Measurements from ENCODE around the gene LCAT.
A peak's percentile ranks its signal among the peaks of the same experiment; 100 is the strongest.

Gene LCAT

GRCh38 chr16:67964477-67965131 is 20.7 kb upstream of the LCAT start:
- ATAC-seq (replicated peaks) (no peak), DNase-seq (no peak)
- H3K9me3 Mint-ChIP-seq: no peaks in the 10 kb centered on the region
- no peak overlapping the region for H3K4me3 Mint-ChIP-seq
- H3K27me3 Mint-ChIP-seq: no peaks in the 10 kb centered on the region
- H3K4me1 Mint-ChIP-seq: peaks cover 30 to 50% of the 10 kb centered on the region in 2 donors
- peaks cover 30 to 47% of the 10 kb centered on the region in 2 donors for H3K36me3 Mint-ChIP-seq
- H3K27ac Mint-ChIP-seq: no peak overlapping the region

- Mint-ChIP-seq H3K4me1 (peaks cover 27 to 43% of the 10 kb centered on the region in 2 donors), H3K27me3 (no peaks in the 10 kb centered on the region), H3K27ac (no peak overlapping the region), H3K36me3 (peaks cover 33 to 47% of the 10 kb centered on the region in 2 donors), H3K4me3 (no peak overlapping the region), H3K9me3 (no peaks in the 10 kb centered on the region)
- ATAC-seq (replicated peaks) (no peak), DNase-seq (no peak)
Measured at GRCh38 chr16:67963662-67964321, 19.9 kb upstream of the LCAT start.

DNA sequence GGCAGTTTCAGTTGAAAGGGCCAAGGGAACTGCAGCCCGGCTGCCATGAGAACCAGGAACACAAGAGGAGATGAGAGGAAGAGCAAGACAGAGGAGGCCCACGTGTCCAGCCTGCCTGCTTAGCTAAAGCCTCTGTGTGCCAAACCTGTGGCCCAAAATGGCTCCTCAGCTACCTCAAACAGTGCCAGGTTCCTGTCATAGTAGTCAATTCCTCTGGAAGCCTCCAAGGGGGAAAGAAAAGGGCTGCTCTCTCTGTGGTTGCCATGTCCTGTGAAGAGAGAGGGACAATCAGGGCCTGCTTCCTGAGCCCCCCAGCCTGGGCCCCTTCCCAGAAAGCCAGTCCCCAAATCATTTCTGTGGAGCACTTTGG is 19.4 kb upstream of the LCAT start:
- ATAC-seq (replicated peaks) (no peak), DNase-seq (no peak)
- Mint-ChIP-seq H3K4me1 (peaks cover 27 to 43% of the 10 kb centered on the region in 2 donors), H3K36me3 (peaks cover 38 to 51% of the 10 kb centered on the region in 2 donors), H3K27me3 (no peaks in the 10 kb centered on the region), H3K4me3 (no peak overlapping the region), H3K9me3 (no peaks in the 10 kb centered on the region), H3K27ac (no peak overlapping the region)

DNA sequence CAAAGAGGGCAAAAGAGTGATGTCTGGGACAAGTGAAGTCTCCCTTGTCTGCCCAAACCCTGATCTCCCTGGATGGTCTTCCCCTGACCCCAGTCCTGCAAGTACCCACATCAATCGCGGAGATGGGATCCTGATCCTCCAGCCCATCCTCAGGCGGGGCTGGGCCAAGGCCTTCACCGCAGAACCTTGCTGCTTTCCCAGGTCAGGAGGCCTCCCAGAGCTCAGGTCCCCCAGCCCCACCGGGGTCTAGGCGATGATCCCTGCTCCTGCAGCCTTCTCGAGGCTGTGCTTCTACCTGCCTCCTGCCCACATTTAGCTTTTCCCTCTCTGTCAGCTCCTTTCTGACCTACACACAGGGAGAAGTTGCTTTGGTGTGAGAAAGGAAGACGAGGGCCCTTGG is 18.2 kb upstream of the LCAT start:
- Mint-ChIP-seq H3K27ac (no peak overlapping the region), H3K4me1 (peaks cover 22 to 34% of the 10 kb centered on the region in 2 donors), H3K36me3 (peaks cover 44 to 58% of the 10 kb centered on the region in 2 donors), H3K4me3 (no peak overlapping the region), H3K9me3 (no peaks in the 10 kb centered on the region), H3K27me3 (no peaks in the 10 kb centered on the region)
- no peak for ATAC-seq (replicated peaks)
- DNase-seq: no peak

GRCh38 chr16:67961551-67961957 is 17.6 kb upstream of the LCAT start:
- no peak overlapping the region for H3K27ac Mint-ChIP-seq
- H3K36me3 Mint-ChIP-seq: peaks cover 44 to 57% of the 10 kb centered on the region in 2 donors
- H3K4me1 Mint-ChIP-seq: peaks cover 17 to 29% of the 10 kb centered on the region in 2 donors
- H3K9me3 Mint-ChIP-seq: no peaks in the 10 kb centered on the region
- DNase-seq: no peak
- H3K27me3 Mint-ChIP-seq: no peaks in the 10 kb centered on the region
- H3K4me3 Mint-ChIP-seq: no peak overlapping the region
- ATAC-seq (replicated peaks): no peak

DNA sequence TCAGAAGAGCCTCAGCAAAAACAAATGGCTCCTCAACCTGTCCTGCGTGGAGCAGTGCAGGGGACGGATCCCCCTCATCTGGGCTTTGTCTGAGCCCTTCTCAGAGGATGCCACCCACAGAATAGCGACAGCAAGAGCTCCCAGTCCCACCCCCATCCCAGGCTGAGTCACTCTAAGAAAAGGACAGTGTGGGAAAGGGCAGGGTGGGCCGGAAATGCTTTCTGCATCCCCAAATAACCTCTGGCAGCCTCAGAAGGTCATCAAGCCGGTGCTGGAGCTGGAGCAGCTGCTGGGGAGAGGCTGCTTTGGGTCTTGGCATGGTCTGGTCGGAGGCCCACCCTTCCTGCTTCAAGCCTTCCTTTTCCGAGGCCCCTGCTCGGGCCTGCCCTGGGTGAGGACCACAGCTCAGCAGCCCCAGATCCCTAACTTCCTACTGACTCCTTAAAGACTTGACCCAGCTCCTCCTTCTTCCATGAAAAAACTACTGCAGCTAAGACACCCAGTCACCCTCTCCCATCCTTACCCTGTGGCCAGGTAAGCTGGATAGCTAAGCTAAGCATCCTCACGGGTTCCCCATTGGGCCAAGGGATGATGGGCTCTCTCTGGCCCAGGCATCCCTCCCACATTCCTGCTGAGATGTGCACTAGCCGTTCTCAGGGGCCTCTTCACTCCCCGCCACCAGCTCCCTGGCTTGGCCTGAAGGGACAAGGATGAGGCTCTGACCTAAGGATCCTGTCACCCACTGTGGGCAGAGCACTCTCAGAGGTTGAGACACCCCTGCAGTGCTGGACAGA is 15.8 kb upstream of the LCAT start:
- H3K36me3 Mint-ChIP-seq: peaks cover 42 to 56% of the 10 kb centered on the region in 2 donors
- no peak overlapping the region for H3K4me3 Mint-ChIP-seq
- H3K27me3 Mint-ChIP-seq: no peaks in the 10 kb centered on the region
- DNase-seq (no peak), ATAC-seq (replicated peaks) (no peak)
- H3K9me3 Mint-ChIP-seq: no peaks in the 10 kb centered on the region
- no peak overlapping the region for H3K27ac Mint-ChIP-seq
- peaks cover 2 to 13% of the 10 kb centered on the region in 2 donors for H3K4me1 Mint-ChIP-seq

- Mint-ChIP-seq H3K36me3 (peaks cover 46 to 60% of the 10 kb centered on the region in 2 donors), H3K27me3 (no peaks in the 10 kb centered on the region), H3K9me3 (no peaks in the 10 kb centered on the region), H3K4me1 (peaks cover 0 to 7% of the 10 kb centered on the region in 2 donors), H3K4me3 (no peak overlapping the region), H3K27ac (no peak overlapping the region)
- ATAC-seq (replicated peaks): no peak
- no peak for DNase-seq
Measured at GRCh38 chr16:67957622-67958021, 13.7 kb upstream of the LCAT start.

GRCh38 chr16:67954421-67955196 is 10.7 kb upstream of the LCAT start:
- DNase-seq (no peak), ATAC-seq (replicated peaks) (no peak)
- no peaks in the 10 kb centered on the region for H3K27me3 Mint-ChIP-seq
- no peak overlapping the region for H3K27ac Mint-ChIP-seq
- no peaks in the 10 kb centered on the region for H3K9me3 Mint-ChIP-seq
- H3K4me3 Mint-ChIP-seq: no peak overlapping the region
- peaks cover 0 to under 1% of the 10 kb centered on the region in 2 donors for H3K4me1 Mint-ChIP-seq
- H3K36me3 Mint-ChIP-seq: peaks cover 42 to 45% of the 10 kb centered on the region in 2 donors

DNA sequence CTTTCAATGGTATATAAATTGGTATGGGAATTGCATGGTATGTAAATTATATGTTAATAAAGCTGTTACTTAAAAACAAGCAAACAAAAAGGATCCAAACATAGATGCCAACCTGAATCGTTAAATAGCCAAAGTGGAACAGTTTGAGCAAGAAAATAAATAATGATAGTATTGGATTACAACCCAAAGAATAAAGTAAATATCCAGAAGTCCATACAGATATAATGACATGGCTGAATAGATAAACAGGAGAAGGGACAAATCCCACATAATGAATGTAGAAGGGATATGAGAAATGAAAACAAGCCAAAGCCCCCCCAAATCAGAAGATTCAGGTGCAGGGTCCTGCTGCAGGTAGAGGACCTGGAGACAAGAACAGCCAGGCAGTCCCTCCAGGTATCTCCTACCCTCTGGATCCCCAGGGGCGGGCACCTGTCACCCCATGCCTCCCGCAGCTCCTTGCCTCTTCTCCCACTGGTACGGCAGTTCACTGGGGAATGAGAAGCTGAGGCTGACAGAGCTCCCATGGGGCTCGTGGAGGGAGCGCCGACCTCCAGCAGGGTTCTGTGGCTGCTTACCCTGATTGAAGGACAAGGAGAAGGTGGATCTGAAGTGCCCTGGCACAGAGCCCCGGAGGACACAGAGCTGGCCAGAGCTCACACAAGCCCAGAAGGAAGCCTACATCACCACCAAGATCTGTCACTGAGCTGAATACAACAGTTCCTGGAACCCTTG is 9.9 kb upstream of the LCAT start:
- no peak for DNase-seq
- peaks cover 40 to 45% of the 10 kb centered on the region in 2 donors for H3K36me3 Mint-ChIP-seq

GRCh38 chr16:67951485-67951884 is 7.6 kb upstream of the LCAT start:
- Mint-ChIP-seq H3K27me3 (no peaks in the 10 kb centered on the region), H3K36me3 (peaks cover 35 to 46% of the 10 kb centered on the region in 2 donors), H3K9me3 (no peaks in the 10 kb centered on the region), H3K4me1 (no peaks in the 10 kb centered on the region), H3K27ac (peak overlapping the region; percentile 59), H3K4me3 (no peak overlapping the region)
- DNase-seq: no peak
- no peak for ATAC-seq (replicated peaks)

More for the DNA sequence above, 9.9 kb upstream of the LCAT start:
- H3K4me3 Mint-ChIP-seq: no peak overlapping the region
- peak overlapping the region; percentile 65 for H3K27ac Mint-ChIP-seq
- H3K27me3 Mint-ChIP-seq: no peaks in the 10 kb centered on the region
- ATAC-seq (replicated peaks): no peak
- no peaks in the 10 kb centered on the region for H3K4me1 Mint-ChIP-seq
- no peaks in the 10 kb centered on the region for H3K9me3 Mint-ChIP-seq

DNA sequence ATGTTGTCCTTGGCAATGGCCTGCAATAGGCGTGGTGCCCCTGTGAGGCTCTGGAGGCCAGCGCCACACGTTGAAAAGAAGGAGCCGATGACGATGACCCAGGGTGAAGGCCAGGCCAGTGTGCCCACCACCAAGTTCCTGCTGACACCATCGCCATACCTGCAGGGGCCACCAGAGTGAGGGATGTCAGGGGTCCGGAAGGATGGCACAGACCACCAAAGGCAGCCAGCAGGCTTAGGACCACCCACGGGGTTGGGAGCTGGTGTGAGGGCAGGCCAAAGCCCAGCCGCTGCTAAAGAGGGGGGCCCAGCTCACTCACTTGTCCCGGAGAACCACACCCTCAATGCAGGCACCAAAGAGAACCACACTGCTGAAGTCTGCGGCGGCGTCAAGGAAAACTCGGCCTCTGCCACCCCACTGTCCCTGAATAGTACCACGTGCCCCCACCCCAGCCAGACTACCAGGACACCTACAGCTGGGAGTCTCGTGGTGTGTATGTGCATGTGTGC is 6.5 kb upstream of the LCAT start:
- Mint-ChIP-seq H3K27ac (peak overlapping the region; percentile 76), H3K4me3 (no peak overlapping the region), H3K9me3 (no peaks in the 10 kb centered on the region), H3K4me1 (no peaks in the 10 kb centered on the region), H3K36me3 (peaks cover 41 to 55% of the 10 kb centered on the region in 2 donors), H3K27me3 (no peaks in the 10 kb centered on the region)
- ATAC-seq (replicated peaks) (no peak), DNase-seq (no peak)

GRCh38 chr16:67949645-67950044 is 5.7 kb upstream of the LCAT start:
- Mint-ChIP-seq H3K27ac (no peak overlapping the region), H3K36me3 (peaks cover 42 to 49% of the 10 kb centered on the region in 2 donors), H3K4me1 (no peaks in the 10 kb centered on the region), H3K27me3 (no peaks in the 10 kb centered on the region), H3K9me3 (no peaks in the 10 kb centered on the region), H3K4me3 (no peak overlapping the region)
- ATAC-seq (replicated peaks) (no peak), DNase-seq (no peak)

DNA sequence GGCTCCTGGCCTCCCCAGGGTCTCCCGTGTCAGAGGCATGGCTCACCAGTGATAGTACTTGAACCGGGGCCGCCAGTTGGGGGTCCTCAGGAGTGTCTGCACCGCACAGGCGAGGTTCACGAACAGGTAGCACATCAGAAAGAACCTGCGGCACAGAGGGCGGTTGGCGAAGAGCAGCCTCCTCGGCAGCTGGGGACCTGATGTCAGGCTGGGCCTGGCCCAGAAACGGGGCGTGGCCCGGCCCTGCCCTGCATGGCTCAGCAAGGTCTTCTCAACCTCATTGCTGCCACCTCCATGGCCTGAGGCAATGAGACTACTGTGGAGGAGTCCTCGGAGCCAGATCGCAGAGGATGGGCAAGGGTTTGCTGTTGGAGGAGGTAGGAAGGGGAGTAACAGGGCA is 4.1 kb upstream of the LCAT start:
- no peaks in the 10 kb centered on the region for H3K27me3 Mint-ChIP-seq
- H3K4me1 Mint-ChIP-seq: peaks cover 0 to 9% of the 10 kb centered on the region in 2 donors
- no peaks in the 10 kb centered on the region for H3K9me3 Mint-ChIP-seq
- peak overlapping the region in 1 of 2 donors; percentile 8 for H3K4me3 Mint-ChIP-seq
- peak overlapping the region; percentile 75 for H3K27ac Mint-ChIP-seq
- H3K36me3 Mint-ChIP-seq: peaks cover 42 to 43% of the 10 kb centered on the region in 2 donors
- DNase-seq (no peak), ATAC-seq (replicated peaks) (no peak)

Data from stimulated activated naive B cell treated with anti-CD40 and anti-IgM and Interleukin-4, amounts not matched to agents 10 μg/mL and 1 μg/mL and 100 μg/mL, for 72 hours (primary cell).